Measurements from ENCODE around the gene MASP1. TPM values are rescaled to one million over a fixed set of nuclear protein-coding genes. Genes with fewer than 3 reads are reported as not detected.

Gene MASP1
- polyA plus RNA-seq, 1 donor (not counting 4 experiments of a cell fraction or from before 2014, with no cell fraction given) = not detected

GRCh38 chr3:187277129-187277462 lies 14.4 kb downstream of the MASP1 start:
- no peak for FAIRE-seq
- Histone ChIP-seq H3K9ac (ENCODE audit: control insufficient read depth, extremely low read depth, insufficient read depth, low read length) (no peak overlapping the region), H3K9me1 (ENCODE audit: control insufficient read depth, extremely low read depth, insufficient read depth, low read length) (no peaks in the 10 kb centered on the region), H3K9me3 (ENCODE audit: control insufficient read depth, low read depth, low read length) (no peaks in the 10 kb centered on the region), H3K27me3 (ENCODE audit: control insufficient read depth, extremely low read depth, insufficient read depth, low read length) (no peaks in the 10 kb centered on the region), H3K4me1 (ENCODE audit: control insufficient read depth, extremely low read depth, insufficient read depth, low read length) (peaks cover 5% of the 10 kb centered on the region), H3K4me3 (ENCODE audit: control insufficient read depth in 2 of 3, extremely low read depth in 1 of 3, insufficient read depth in 2 of 3, low read depth in 1 of 3, low read length in 3 of 3) (no peak overlapping the region), H3K4me2 (ENCODE audit: control insufficient read depth, extremely low read depth, insufficient read depth, low read depth, low read length) (no peak overlapping the region), H2AFZ (ENCODE audit: control insufficient read depth, low read length) (no peak overlapping the region), H3K27ac (ENCODE audit: control insufficient read depth, insufficient read depth, low read length) (no peak overlapping the region), H4K20me1 (ENCODE audit: control insufficient read depth, extremely low read depth, insufficient read depth, low read length) (no peaks in the 10 kb centered on the region), H3K79me2 (ENCODE audit: control insufficient read depth, insufficient read depth, low read length) (no peaks in the 10 kb centered on the region), H3K36me3 (ENCODE audit: control insufficient read depth in 2 of 2, extremely low read depth in 1 of 2, insufficient read depth in 2 of 2, low read length in 2 of 2) (no peaks in the 10 kb centered on the region)
- no peak for TF ChIP-seq EZH2 (IDR thresholded peaks at IDR 0.05; ENCODE audit: low read length)
- TF ChIP-seq CTCF (optimal IDR thresholded peaks at IDR 0.05 in 1 of 3, IDR thresholded peaks at IDR 0.05 in 1 of 3, conservative IDR thresholded peaks at IDR 0.05 in 1 of 3; ENCODE audit: extremely low read depth in 1 of 3, insufficient read depth in 2 of 3, low read length in 3 of 3) = no peak
- dilution Hi-C loops (cut with MboI; ENCODE audit: extremely low pct_ligation_motif_present, low sequenced_read_pairs) = no loop called here
- no peak for DNase-seq (ENCODE audit: low read depth, low spot score)

GRCh38 chr3:187276397-187277128 lies 15.0 kb downstream of the MASP1 start:
- Histone ChIP-seq H3K9ac (ENCODE audit: control insufficient read depth, extremely low read depth, insufficient read depth, low read length) (no peak overlapping the region), H3K9me3 (ENCODE audit: control insufficient read depth, low read depth, low read length) (no peaks in the 10 kb centered on the region), H3K79me2 (ENCODE audit: control insufficient read depth, insufficient read depth, low read length) (no peaks in the 10 kb centered on the region), H2AFZ (ENCODE audit: control insufficient read depth, low read length) (no peak overlapping the region), H4K20me1 (ENCODE audit: control insufficient read depth, extremely low read depth, insufficient read depth, low read length) (no peaks in the 10 kb centered on the region), H3K27me3 (ENCODE audit: control insufficient read depth, extremely low read depth, insufficient read depth, low read length) (no peaks in the 10 kb centered on the region), H3K27ac (ENCODE audit: control insufficient read depth, insufficient read depth, low read length) (no peak overlapping the region), H3K4me1 (ENCODE audit: control insufficient read depth, extremely low read depth, insufficient read depth, low read length) (peaks cover 5% of the 10 kb centered on the region), H3K4me2 (ENCODE audit: control insufficient read depth, extremely low read depth, insufficient read depth, low read depth, low read length) (no peak overlapping the region), H3K36me3 (ENCODE audit: control insufficient read depth in 2 of 2, extremely low read depth in 1 of 2, insufficient read depth in 2 of 2, low read length in 2 of 2) (no peaks in the 10 kb centered on the region), H3K9me1 (ENCODE audit: control insufficient read depth, extremely low read depth, insufficient read depth, low read length) (no peaks in the 10 kb centered on the region), H3K4me3 (ENCODE audit: control insufficient read depth in 2 of 3, extremely low read depth in 1 of 3, insufficient read depth in 2 of 3, low read depth in 1 of 3, low read length in 3 of 3) (no peak overlapping the region)
- TF ChIP-seq EZH2 (IDR thresholded peaks at IDR 0.05; ENCODE audit: low read length) (no peak), CTCF (optimal IDR thresholded peaks at IDR 0.05 in 1 of 3, IDR thresholded peaks at IDR 0.05 in 1 of 3, conservative IDR thresholded peaks at IDR 0.05 in 1 of 3; ENCODE audit: extremely low read depth in 1 of 3, insufficient read depth in 2 of 3, low read length in 3 of 3) (no peak)
- dilution Hi-C loops (cut with MboI; ENCODE audit: extremely low pct_ligation_motif_present, low sequenced_read_pairs) = no loop called here
- DNase-seq (ENCODE audit: low read depth, low spot score) (no peak), FAIRE-seq (no peak)
